HL-60 (cell line): ENCODE measurements around the gene CACNA2D3.

Experiments
- DNase-seq, 2 experiments: peaks; one replicate each; pipeline ENCODE4 v3.0.0-alpha.2; 2010 to 2020; ENCODE audit warnings: low read depth in 1 of 2, low spot score in 1 of 2
- H3K27ac ChIP-seq: fragments of 250-450 bp; sonication (Bioruptor Pico); replicated peaks from 2 replicates; pipeline ENCODE4 v1.5.1; 2020; ENCODE audit warnings: mild to moderate bottlenecking, moderate library complexity
- H3K27me3 ChIP-seq: fragments of 250-450 bp; sonication (Bioruptor Pico); 2 replicates; pipeline ENCODE4 v1.5.1; 2021; ENCODE audit warnings: mild to moderate bottlenecking, moderate library complexity; ENCODE audit not compliant: insufficient read depth, poor library complexity, severe bottlenecking
- H3K4me3 ChIP-seq: replicated peaks from 2 replicates; pipeline ENCODE4 v1.5.1; 2011; ENCODE audit warnings: mild to moderate bottlenecking, control low read depth, low read length; ENCODE audit not compliant: insufficient read depth
- GABPA ChIP-seq: IDR thresholded peaks from 2 replicates; pipeline ENCODE4 v1.6.1; 2012; ENCODE audit warnings: low read depth
- POLR2AphosphoS5 ChIP-seq: IDR thresholded peaks from 2 replicates; pipeline ENCODE4 v1.6.1; 2012; ENCODE audit warnings: low read depth
- SPI1 ChIP-seq: IDR thresholded peaks from 2 replicates; pipeline ENCODE4 v1.6.1; 2012; ENCODE audit warnings: low read depth, mild to moderate bottlenecking, borderline replicate concordance
- TF ChIP-seq, protein P1 (sequence below): IDR thresholded peaks from 2 replicates; pipeline ENCODE4 v1.6.1; 2012; ENCODE audit warnings: low read depth; ENCODE audit not compliant: insufficient replicate concordance
- TF ChIP-seq, protein P2 (sequence below): IDR thresholded peaks from one replicate; pipeline ENCODE4 v1.5.1; 2011; ENCODE audit warnings: low read length, control low read depth, inconsistent platforms; ENCODE audit not compliant: insufficient read depth

The CACNA2D3 gene

DNA sequence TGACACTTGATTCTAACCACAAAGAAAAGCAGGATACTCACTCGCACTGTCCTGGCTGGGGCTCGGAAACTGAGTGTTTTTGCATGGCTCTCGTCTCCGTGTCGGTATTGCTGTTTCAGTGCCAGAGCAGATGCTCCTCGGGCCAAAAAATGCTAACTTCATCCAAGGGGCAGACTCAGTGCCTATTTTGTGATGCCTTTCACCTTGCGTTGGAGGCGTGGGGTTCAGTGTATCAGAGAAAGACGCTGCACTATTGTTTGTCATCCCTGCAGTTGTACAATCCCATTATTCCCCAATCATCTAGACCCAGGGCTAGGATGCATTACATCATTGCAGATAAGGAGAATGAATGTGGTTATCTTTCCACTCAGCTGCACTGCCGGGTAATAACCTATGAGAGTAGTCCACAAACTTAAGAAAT is 1.4 kb downstream of the CACNA2D3 start:
- DNase-seq = no peak
- TF ChIP-seq, protein P1, sequence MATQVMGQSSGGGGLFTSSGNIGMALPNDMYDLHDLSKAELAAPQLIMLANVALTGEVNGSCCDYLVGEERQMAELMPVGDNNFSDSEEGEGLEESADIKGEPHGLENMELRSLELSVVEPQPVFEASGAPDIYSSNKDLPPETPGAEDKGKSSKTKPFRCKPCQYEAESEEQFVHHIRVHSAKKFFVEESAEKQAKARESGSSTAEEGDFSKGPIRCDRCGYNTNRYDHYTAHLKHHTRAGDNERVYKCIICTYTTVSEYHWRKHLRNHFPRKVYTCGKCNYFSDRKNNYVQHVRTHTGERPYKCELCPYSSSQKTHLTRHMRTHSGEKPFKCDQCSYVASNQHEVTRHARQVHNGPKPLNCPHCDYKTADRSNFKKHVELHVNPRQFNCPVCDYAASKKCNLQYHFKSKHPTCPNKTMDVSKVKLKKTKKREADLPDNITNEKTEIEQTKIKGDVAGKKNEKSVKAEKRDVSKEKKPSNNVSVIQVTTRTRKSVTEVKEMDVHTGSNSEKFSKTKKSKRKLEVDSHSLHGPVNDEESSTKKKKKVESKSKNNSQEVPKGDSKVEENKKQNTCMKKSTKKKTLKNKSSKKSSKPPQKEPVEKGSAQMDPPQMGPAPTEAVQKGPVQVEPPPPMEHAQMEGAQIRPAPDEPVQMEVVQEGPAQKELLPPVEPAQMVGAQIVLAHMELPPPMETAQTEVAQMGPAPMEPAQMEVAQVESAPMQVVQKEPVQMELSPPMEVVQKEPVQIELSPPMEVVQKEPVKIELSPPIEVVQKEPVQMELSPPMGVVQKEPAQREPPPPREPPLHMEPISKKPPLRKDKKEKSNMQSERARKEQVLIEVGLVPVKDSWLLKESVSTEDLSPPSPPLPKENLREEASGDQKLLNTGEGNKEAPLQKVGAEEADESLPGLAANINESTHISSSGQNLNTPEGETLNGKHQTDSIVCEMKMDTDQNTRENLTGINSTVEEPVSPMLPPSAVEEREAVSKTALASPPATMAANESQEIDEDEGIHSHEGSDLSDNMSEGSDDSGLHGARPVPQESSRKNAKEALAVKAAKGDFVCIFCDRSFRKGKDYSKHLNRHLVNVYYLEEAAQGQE = no peak
- TF ChIP-seq SPI1 (no peak), GABPA (no peak), POLR2AphosphoS5 (no peak)
- TF ChIP-seq, protein P2, sequence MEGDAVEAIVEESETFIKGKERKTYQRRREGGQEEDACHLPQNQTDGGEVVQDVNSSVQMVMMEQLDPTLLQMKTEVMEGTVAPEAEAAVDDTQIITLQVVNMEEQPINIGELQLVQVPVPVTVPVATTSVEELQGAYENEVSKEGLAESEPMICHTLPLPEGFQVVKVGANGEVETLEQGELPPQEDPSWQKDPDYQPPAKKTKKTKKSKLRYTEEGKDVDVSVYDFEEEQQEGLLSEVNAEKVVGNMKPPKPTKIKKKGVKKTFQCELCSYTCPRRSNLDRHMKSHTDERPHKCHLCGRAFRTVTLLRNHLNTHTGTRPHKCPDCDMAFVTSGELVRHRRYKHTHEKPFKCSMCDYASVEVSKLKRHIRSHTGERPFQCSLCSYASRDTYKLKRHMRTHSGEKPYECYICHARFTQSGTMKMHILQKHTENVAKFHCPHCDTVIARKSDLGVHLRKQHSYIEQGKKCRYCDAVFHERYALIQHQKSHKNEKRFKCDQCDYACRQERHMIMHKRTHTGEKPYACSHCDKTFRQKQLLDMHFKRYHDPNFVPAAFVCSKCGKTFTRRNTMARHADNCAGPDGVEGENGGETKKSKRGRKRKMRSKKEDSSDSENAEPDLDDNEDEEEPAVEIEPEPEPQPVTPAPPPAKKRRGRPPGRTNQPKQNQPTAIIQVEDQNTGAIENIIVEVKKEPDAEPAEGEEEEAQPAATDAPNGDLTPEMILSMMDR = no peak
- Histone ChIP-seq H3K4me3 (no peak overlapping the region), H3K27ac (no peak overlapping the region), H3K27me3 (peaks cover 50% of the 10 kb centered on the region)

DNA sequence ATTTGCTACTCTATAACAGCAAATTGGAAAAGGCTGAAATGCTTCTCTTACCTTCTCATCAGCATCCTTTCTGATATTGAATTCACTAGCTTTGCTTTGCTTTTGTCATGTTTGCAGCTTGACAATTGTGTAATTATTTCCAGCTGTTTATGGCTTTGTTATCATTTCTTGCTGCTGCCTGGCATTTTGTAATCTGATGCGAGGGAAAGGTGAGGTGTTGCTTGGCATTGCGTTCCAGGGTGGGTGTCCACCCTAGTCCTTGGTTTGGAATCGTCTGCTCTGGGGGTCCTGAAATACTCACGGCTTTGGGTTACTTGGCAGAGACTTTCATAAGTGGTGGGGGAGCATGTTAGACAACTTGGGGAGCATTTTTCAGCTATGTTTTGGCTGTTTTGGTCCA is 2.9 kb downstream of the CACNA2D3 start:
- DNase-seq = no peak
- no peak overlapping the region for H3K27ac ChIP-seq
- H3K4me3 ChIP-seq = no peak overlapping the region
- TF ChIP-seq POLR2AphosphoS5 = no peak
- no peak for TF ChIP-seq GABPA
- TF ChIP-seq, protein P2 = no peak
- no peak for TF ChIP-seq SPI1
- TF ChIP-seq, protein P1 = no peak
- peaks cover 39% of the 10 kb centered on the region for H3K27me3 ChIP-seq

DNA sequence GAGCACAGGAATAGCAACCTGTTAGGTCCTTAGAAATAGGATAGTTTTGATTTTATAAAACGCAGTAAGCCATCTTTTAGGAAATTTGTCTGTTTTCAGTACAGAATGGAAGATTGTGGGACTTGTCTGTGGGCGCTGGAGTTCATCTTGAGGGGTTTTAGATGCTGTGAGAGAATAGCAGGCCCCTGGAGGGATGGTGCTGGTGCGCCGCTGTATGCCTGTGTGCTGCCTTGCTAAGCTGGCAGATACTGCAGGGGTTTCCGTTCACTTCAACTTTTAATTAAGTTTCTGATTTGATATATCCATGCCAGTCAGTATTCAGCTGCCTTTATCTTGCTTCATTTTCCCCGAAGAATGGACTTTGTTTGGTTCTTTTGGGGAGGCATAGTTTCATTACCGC is 4.2 kb downstream of the CACNA2D3 start:
- Histone ChIP-seq H3K27ac (no peak overlapping the region), H3K4me3 (no peak overlapping the region), H3K27me3 (peaks cover 27% of the 10 kb centered on the region)
- TF ChIP-seq SPI1 (no peak), POLR2AphosphoS5 (no peak), GABPA (no peak)
- TF ChIP-seq, protein P2 = no peak
- TF ChIP-seq, protein P1 = no peak
- DNase-seq = no peak
